Esophagus squamous epithelium (tissue), 4 donors: ENCODE data around the gene ABHD6.

ENCODE experiments used
- CTCF ChIP-seq, 6 experiments: fragments of 450-650 bp in 4 of 6; fragments of 200-600 bp in 2 of 6; sonication (generic) in 2 of 6; IDR thresholded peaks; one replicate each; pipeline ENCODE4 v1.5.1; 2016 to 2019; ENCODE audit warnings: antibody characterized with exemption in 6 of 6, mild to moderate bottlenecking in 4 of 6, moderate library complexity in 4 of 6
- POLR2A ChIP-seq, 4 donors: fragments of 450-650 bp; IDR thresholded peaks; one replicate each; pipeline ENCODE4 v1.6.1; 2017; ENCODE audit warnings: antibody characterized with exemption in 4 of 4, mild to moderate bottlenecking in 4 of 4, moderate library complexity in 3 of 4

DNA sequence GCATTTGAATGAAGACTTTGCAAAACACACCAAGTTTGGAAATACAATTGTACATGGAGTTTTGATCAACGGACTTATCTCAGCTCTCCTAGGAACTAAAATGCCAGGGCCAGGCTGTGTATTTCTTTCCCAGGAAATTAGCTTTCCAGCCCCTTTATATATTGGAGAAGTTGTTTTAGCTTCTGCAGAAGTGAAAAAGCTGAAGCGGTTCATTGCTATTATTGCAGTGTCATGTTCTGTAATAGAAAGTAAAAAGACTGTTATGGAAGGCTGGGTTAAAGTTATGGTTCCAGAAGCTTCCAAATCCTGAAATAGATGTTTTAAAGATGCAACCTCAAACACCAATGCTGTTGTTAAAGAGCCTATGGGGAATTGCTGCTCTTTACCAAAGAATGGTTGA is 80.2 kb downstream of the ABHD6 start:
- no peak for TF ChIP-seq CTCF (IDR thresholded peaks at IDR 0.05)
- TF ChIP-seq POLR2A (IDR thresholded peaks at IDR 0.05): no peak
